Measurements from ENCODE around the gene C4B.
"Not testable (repeated sequence)": the region's sequence is repeated elsewhere in the genome, so short reads cannot be mapped to it uniquely, and the experiment has no call there.

- TF ChIP-seq CTCF, POLR2A (IDR thresholded peaks at IDR 0.05): not testable (repeated sequence)
Measured at GRCh38 chr6:32022100-32022499, 7.5 kb downstream of the C4B start.
